ENCODE data around the gene FBXO47.

The FBXO47 gene

GRCh38 chr17:38967290-38967738 is at the start of gene FBXO47:
FBXO47 (minus strand) TSS chr17:38967403; CDS start chr17:38963025, 4,378 bp downstream.
- no peak for DNase-seq

DNA sequence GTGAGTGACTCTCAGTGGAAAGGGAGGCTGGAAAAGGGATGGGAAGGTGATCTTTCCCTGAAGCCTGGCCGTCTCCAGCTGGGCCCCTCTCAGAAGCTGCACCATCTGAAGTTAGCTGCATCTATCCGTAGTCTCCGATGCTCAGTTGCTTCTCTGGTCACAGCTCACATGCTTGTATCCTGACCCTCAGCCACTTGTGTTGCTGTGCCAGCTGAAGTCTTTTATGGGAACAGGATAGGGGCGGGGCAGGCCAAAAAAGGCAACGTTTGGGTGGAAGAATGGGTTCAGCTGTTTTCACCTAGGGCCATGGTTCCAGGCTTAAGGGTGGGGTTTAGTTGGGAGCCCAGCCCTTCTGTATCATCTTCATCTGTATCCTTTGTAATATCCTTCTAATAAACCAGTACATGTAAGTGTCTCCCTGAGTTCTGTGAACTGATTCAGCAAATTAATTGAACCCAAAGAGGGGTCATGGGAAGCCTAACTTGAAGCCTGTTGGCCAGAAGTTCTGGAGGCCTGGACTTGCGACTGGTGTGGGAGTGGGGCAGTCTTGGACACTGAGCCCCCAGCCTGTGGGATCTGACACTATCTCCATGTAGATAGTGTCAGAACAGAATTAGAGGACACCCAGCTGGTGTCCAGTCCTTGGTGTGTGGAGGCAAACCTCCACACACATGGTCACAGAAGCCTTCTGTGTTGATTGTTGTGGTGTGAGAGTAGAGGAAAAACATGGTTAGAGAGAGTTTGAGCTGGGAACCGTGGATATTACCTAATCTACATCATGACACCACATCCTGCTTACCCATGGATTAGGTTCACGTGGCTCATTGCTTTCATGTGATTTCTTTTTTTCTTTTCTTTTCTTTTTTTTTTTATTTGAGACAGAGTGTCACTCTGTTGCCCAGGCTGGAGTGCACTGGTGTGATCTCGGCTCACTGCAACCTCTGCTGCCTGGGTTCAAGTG is 49.3 kb upstream of the FBXO47 start:
- no peak for DNase-seq

DNA sequence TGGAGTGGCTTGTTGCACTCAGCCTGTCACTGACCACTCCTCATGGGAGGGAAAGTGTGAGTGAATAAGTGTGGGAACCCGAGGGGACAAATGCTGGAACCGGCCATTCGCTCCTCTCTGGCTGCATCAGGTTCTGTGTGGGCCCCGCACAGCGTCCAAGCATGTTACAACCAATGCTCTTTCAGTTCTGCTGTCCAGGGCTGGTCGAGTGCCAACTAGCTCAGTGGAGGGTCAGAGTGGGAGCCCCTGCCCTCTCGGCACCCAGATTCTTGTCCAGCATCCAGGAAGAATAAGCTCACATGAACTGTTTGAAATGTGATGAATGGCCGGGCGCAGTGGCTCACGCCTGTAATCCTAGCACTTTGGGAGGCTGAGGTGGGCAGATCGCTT is 48.3 kb upstream of the FBXO47 start:
- no peak for DNase-seq

GRCh38 chr17:39014795-39015545 is 47.8 kb upstream of the FBXO47 start:
- no peak for DNase-seq

DNA sequence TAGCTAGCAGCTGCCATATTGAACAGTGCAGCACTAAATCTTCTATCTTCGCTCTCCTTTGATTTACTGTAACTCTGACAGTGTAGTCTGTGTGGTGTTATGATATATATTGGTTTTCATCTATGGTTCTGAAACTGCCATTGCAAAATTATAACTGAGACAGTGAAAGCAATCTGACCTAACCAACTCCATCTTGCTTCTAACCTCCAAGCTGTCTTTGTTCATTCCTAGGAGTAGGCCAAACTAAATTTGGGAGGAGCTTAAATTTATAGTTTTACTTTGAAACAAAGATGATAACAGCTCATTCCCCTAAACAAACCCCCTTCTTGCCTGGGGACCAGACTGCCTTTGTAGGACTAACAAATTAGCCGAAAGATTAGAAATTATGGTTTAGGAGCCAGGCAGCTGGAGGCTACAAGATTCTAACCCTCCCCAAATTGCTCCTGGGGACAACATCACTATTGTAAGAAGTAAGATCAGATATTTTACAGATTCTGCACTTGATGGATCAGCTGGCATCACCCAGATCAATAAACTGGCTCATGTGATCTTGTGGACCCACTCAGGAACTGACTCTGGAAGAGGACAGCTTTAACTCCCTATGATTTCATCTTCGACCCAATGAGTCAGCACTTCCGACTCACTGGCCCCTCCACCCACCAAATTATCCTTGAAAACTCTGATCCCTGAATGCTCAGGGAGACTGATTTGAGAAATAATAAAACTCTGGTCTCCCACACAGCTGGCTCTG is 47.0 kb upstream of the FBXO47 start:
- DNase-seq: no peak

DNA sequence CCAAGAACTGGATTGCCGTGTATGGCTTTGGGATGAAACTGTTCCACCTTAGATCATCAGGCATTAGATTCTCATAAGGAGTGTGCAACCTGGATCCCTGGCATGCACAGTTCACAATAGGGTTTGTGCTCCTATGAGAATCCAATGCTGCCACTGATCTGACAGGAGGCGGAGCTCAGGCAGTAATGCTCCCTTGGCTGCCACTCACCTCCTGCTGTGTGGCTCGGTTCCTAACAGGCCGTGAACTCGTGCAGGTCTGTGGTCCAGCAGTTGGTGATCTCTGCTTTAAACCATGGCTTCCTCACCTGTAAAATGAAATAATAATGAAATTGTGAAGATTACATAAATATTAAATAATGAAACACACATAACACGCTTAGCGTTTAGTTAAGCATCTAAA is 45.5 kb upstream of the FBXO47 start:
- no peak for DNase-seq

DNA sequence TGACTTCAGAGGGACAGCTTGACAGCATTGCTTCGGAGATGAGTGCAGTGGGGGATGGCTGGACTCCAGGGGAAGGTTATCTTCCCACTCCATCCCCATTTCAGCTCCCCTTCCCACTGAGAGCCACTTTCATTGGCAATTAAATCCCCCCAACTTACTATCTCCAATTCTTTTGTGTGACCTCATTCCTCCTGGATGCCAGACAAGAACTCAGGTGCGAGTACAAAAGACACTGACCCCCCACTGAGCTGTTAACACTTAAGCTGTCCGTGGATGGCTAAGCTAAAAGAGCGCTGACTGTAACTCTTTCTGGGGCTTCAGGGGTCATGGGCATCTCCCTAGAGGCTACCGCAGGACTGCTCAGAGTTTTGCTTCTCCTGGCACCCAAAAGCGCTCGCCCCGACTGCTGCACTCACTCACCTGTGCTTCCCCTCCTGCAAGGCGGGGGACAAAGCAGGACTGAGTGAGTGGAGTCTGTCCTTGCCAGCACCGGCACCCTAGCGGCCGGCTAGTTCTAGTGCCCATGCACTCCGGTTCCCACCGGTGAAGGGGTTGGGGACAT is 44.8 kb upstream of the FBXO47 start:
- DNase-seq: no peak

- no peak for DNase-seq
These were observed 42.4 kb upstream of the FBXO47 start for GRCh38 chr17:39009581-39010001.

GRCh38 chr17:39008633-39009032 is 41.4 kb upstream of the FBXO47 start:
- no peak for DNase-seq

DNA sequence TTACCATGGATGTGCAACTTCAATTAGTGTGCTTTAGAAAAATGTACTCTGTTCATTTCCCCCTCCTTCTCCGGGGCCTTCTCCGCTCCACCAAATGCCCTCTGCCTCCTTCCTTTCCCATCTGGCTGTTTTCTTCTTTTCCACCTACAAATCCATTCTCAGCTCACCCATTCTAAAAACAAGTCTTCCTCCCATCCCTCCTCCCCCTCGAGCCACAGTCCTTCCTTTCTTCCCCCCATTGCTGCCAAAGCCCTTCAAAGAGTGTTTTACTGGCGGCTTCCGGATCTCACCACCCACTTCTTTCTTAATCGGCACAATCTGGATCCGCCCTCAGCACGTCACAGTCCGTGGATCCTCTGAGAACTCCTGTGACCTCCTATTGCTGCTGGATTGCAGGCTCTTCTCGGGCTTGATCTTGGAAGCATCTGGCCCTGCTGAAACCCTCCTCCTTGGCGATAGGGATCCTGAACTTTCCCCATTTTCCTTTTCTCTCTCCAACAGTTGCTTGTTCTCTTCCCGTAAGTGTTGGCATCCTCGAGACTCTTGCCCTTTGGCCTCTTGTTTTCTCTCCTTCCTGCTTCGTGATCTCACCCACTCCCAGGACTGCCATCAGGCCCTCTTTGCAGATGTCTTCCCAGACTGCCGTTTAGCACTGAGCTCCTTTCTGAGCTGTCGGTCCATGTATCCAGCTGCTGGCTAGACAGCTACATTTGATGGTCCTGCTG is 36.0 kb upstream of the FBXO47 start:
- no peak for DNase-seq

DNA sequence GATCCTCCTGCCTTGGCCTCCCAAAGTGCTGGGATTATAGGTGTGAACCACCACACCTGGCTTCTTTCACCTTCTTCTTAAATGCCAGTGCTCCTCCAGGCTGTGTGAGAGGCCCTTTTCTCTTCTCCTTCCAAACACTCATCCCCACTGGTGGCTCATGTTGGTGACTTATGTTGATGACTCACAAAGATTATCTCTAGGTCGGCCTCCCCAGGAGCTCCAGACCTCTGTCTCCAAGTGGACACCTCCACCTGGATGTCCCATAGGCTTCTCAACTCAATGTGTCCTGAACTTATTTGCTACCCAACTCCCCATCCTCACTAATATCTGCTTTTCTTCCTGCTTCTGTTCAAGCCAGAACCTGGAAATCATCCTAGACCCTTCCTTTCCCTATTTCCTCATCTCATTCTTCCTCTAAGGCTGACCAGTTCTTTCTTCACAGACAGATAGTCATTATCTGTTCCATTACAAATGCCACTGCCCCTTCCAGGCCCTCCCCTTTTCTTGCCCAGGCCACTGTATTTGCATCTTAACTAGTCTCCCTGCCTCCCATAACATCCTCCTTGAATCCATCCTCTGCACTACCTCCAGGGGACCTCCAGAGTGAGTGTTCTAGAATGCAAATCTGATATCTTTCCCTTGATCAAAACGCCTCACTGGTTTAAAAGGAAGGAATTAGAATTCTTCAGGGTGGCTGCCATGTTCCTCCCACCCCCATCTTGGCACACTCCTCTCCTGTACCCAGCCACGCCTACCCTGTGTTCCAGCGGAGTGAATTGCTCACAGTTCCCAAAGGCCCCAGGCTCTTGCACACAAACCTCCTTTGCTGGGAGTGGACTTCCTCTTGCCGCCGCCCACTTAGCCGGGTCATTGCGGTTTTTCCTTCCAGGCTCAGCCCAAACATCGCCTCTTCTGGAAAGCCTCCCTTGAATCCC is 34.8 kb upstream of the FBXO47 start:
- DNase-seq: no peak

DNA sequence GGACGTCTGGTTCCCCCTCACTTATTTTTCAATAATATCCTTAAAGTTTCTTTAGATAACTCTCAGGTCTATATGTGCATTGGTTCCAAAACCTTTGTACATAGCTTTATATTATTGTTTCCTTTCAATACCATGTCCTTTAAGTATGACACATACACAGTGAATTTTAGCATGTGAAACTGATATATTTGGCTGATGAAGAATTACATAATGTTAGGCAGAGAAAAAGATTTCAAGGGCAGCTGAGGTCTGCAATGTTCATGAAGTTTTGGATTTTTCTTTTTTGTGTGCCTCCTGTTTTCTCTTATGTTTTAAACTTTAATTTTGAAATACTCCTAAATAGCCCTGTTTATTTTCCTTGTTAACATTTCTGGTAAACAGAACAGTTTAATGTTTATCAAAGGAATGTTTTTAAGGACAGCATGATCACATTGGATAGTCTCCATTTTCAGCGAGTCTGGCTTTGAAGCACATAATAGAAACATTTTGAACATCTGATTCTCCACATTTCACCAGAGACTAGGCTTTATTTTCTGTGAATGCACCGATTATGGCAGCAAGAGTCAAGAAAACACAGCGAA is 32.9 kb upstream of the FBXO47 start:
- DNase-seq: no peak

GRCh38 chr17:38996660-38997337 is 29.6 kb upstream of the FBXO47 start:
- no peak for DNase-seq

DNA sequence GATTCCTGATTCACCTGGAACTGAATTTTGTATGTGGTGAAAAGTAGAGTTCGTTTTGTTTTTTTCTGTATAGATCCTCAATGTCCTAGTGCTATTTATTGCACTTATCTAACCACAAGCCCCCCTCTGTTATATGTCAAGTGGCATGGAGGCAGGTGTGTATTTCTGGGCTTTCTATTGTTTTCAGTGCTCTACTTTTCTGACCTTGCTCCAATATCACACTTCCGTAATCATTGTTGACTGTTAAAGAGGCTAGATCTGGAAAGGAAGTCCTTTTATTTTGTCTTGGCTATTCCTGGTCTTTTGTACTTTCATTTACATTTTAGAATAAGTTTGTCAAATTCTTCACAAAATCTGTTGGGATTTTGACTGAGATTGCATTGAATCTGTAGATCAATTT is 26.8 kb upstream of the FBXO47 start:
- DNase-seq: no peak

- no peak for DNase-seq
These were observed 17.5 kb upstream of the FBXO47 start for GRCh38 chr17:38984666-38985065.

- peak; percentile 75 for DNase-seq
These were observed 15.9 kb upstream of the FBXO47 start for GRCh38 chr17:38982858-38983746.

DNA sequence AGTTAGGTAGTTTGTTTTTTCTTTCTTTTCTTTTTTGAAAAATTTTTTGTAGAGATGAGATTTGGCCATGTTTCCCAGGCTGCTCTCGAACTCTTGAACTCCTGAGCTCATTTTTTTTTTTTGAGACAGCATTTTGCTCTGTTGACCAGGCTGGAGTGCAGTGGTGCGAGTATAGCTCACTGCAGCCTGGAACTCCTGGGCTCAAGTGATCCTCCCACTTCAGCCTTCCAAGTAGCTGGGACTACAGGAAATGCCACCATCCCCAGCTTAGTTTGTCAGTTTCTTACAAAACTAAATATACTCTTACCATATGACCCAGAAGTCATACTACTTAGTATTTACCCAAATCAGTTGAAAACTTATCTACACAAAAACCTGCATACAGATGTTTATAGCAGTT is 14.4 kb upstream of the FBXO47 start:
- DNase-seq: no peak

DNA sequence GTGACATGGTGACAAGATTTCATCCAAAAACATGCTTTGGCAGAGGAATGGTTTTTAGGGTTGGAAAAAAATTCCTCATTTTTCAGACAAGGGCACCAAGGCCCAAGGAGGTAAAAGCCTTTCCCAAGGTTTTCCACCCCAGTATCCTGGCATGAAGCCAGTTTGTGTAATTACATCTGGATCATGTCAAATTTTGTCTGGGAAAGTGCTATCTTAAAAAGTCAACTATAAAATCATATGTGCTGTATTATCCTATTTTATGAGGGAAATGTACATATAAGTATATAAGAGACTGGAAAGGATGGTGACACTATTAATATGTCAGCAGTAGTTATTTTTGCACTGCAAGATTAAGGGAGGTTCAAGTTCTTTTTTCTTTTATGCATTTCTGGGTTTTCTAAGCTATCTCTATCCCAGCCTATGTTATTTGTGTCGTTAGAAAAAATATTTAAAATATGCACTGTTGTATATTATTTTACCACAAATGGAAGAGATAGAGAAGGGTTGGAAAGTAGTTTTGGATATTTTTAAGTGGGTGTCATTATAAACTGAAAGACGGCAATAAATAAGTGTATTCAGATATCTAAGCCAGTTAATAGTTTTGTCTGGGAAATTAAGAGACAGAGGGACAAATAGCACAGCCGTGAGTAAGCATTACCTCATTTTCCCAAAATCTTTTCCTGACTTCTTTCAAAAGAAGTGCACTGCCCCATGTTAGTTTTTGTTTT is 13.5 kb upstream of the FBXO47 start:
- DNase-seq: no peak
